ENCODE data around the gene TNRC18.

DNA sequence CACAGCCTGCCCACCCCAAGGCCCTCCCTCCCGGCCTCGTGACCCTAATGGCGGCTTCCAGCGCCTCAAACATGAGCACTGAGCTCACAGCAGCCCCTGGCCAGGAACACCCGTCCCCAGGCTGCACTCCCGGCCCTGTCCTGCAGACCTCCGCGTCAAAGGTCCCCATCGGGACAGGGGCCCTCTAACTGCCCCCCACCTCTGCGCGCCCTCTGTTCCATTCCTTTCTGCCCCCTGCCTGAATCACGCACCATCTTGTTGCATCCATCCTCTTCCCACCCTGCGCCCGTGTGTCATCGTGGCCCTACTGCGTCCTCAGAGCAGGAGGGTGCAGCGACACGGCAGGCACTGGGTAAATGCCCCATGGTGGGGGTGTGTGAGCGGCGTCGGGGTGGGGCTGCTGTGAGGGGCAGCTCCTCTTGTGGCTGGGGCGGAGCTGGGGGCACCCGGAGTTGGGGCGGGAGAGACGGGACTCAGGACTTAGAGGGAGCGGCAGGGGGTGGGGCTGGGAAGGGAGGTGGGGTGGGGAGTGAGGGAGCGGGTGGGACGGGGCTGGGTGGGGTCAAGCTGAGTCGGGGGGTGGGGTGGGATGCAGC, 127.5 kb downstream of the TNRC18 start:
- TF ChIP-seq, protein P1, sequence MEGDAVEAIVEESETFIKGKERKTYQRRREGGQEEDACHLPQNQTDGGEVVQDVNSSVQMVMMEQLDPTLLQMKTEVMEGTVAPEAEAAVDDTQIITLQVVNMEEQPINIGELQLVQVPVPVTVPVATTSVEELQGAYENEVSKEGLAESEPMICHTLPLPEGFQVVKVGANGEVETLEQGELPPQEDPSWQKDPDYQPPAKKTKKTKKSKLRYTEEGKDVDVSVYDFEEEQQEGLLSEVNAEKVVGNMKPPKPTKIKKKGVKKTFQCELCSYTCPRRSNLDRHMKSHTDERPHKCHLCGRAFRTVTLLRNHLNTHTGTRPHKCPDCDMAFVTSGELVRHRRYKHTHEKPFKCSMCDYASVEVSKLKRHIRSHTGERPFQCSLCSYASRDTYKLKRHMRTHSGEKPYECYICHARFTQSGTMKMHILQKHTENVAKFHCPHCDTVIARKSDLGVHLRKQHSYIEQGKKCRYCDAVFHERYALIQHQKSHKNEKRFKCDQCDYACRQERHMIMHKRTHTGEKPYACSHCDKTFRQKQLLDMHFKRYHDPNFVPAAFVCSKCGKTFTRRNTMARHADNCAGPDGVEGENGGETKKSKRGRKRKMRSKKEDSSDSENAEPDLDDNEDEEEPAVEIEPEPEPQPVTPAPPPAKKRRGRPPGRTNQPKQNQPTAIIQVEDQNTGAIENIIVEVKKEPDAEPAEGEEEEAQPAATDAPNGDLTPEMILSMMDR (conservative IDR thresholded peaks at IDR 0.05; ENCODE audit: low read length), result no peak
- no peak for TF ChIP-seq EZH2phosphoT487 (IDR thresholded peaks at IDR 0.05; ENCODE audit: borderline replicate concordance)
